GM12878 (cell line): ENCODE data around the gene MDC1. TPM values are rescaled to one million over a fixed set of nuclear protein-coding genes. Genes with fewer than 3 reads are reported as not detected.
A peak's percentile ranks its signal among the peaks of the same experiment; 100 is the strongest.

ENCODE experiments used
- BMI1 ChIP-seq: fragments of 450-650 bp; IDR thresholded peaks from 2 replicates; pipeline ENCODE4 v1.6.1; 2016; ENCODE audit warnings: mild to moderate bottlenecking, moderate library complexity, borderline replicate concordance
- CBFB ChIP-seq: IDR thresholded peaks from 2 replicates; pipeline ENCODE4 v1.6.1; 2016; ENCODE audit warnings: antibody characterized with exemption, low read depth
- CBX3 ChIP-seq: fragments of 200-600 bp; sonication (generic); IDR thresholded peaks from 2 replicates; pipeline ENCODE4 v1.6.1; 2016; ENCODE audit warnings: low read depth, borderline replicate concordance
- CEBPB ChIP-seq, 2 experiments: fragments of 150-350 bp in 1 of 2; IDR thresholded peaks; 2 replicates each; pipeline ENCODE4 v1.6.1; 2012 to 2014; ENCODE audit warnings: low read depth in 2 of 2, low read length in 2 of 2, borderline replicate concordance in 1 of 2, inconsistent platforms in 1 of 2
- HDAC6 ChIP-seq: fragments of 200-600 bp; sonication (generic); IDR thresholded peaks from one replicate; pipeline ENCODE4 v1.8.0; 2017; ENCODE audit warnings: antibody characterized with exemption; ENCODE audit not compliant: unreplicated experiment
- JUNB ChIP-seq: IDR thresholded peaks from 2 replicates; pipeline ENCODE4 v1.6.1; 2016; ENCODE audit warnings: antibody characterized with exemption, mild to moderate bottlenecking
- KAT2A ChIP-seq: conservative IDR thresholded peaks from 2 replicates; pipeline ENCODE4 v1.6.1; 2011; ENCODE audit warnings: low read depth, low read length; ENCODE audit not compliant: control insufficient read depth
- MTA2 ChIP-seq: fragments of 450-650 bp; IDR thresholded peaks from 2 replicates; pipeline ENCODE4 v1.6.1; 2016; ENCODE audit warnings: low read depth, mild to moderate bottlenecking, moderate library complexity
- MYB ChIP-seq: fragments of 150-350 bp; IDR thresholded peaks from 2 replicates; pipeline ENCODE4 v1.6.1; 2014; ENCODE audit warnings: mild to moderate bottlenecking, low read depth, low read length, borderline replicate concordance
- NRF1 ChIP-seq: conservative IDR thresholded peaks from 2 replicates; pipeline ENCODE4 v1.6.1; 2011; ENCODE audit warnings: mild to moderate bottlenecking, low read depth, low read length, improper control_type of control experiment
- POLR2AphosphoS5 ChIP-seq: IDR thresholded peaks from 2 replicates; pipeline ENCODE4 v1.6.1; 2011; ENCODE audit warnings: mild to moderate bottlenecking, low read length, inconsistent platforms
- SP1 ChIP-seq: IDR thresholded peaks from one replicate; pipeline ENCODE4 v1.6.1; 2011; ENCODE audit warnings: low read depth, low read length
- SUZ12 ChIP-seq: fragments of 200-600 bp; sonication (generic); IDR thresholded peaks from one replicate; pipeline ENCODE4 v1.6.1; 2018; ENCODE audit warnings: antibody characterized with exemption, mild to moderate bottlenecking; ENCODE audit not compliant: unreplicated experiment
- TAF1 ChIP-seq: IDR thresholded peaks from 2 replicates; pipeline ENCODE4 v1.6.1; 2011; ENCODE audit warnings: mild to moderate bottlenecking, low read depth, low read length, borderline replicate concordance
- TARDBP ChIP-seq: IDR thresholded peaks from 2 replicates; pipeline ENCODE4 v1.6.1; 2016; ENCODE audit warnings: borderline replicate concordance
- WRNIP1 ChIP-seq: IDR thresholded peaks from 2 replicates; pipeline ENCODE4 v1.6.1; 2011; ENCODE audit warnings: low read depth, low read length, improper control_type of control experiment, borderline replicate concordance
- polyA plus RNA-seq, 11 experiments: library from polyadenylated mRNA; depleted of rRNA in 4 of 11; unstranded in 6 of 11; stranded (reverse) in 5 of 11; fragments of >200 nt; fragmentation: Nextera tagmentation in 4 of 11; fragmentation: Illumina TruSeq in 1 of 11; extraction: Ambion mirVana in 4 of 11; extraction: Trizol in 1 of 11; gene quantifications; 1 replicate in 1 of 11; 2 replicates in 10 of 11; pipeline versions ENCODE4 v1.2.1 to v1.2.3, GENCODE V29; 2011 to 2016; ENCODE audit warnings: inconsistent platforms in 2 of 11, missing spikeins in 2 of 11, low read depth in 1 of 11
- total RNA-seq, 4 experiments: library from RNA; depleted of rRNA in 3 of 4; stranded (reverse); fragments of >200 nt in 3 of 4; fragmentation: Illumina TruSeq in 1 of 4; extraction: Trizol in 1 of 4; gene quantifications; 2 replicates each; pipeline versions ENCODE4 v1.2.1 to v1.2.3, GENCODE V29; 2013 to 2021
- TF ChIP-seq, protein P1 (sequence below): fragments of 450-650 bp; formaldehyde crosslinking; IDR thresholded peaks from 2 replicates; pipeline ENCODE4 v1.4.0; 2020; ENCODE audit warnings: mild to moderate bottlenecking, moderate library complexity
- TF ChIP-seq, protein P2 (sequence below), 3 experiments: IDR thresholded peaks in 2 of 3; conservative IDR thresholded peaks in 1 of 3; 2 replicates each; pipeline ENCODE4 v1.5.1; 2011; ENCODE audit warnings: low read depth in 3 of 3, low read length in 3 of 3, mild to moderate bottlenecking in 3 of 3, control low read depth in 2 of 3, moderate library complexity in 2 of 3, inconsistent platforms in 1 of 3, mixed read lengths in 1 of 3; ENCODE audit not compliant: control insufficient read depth in 2 of 3, insufficient read depth in 1 of 3; ENCODE audit errors: extremely low read depth in 1 of 3
- TF ChIP-seq, protein P3 (sequence below): IDR thresholded peaks from 2 replicates; pipeline ENCODE4 v1.6.1; 2011; ENCODE audit warnings: low read depth, mild to moderate bottlenecking, low read length, moderate library complexity, borderline replicate concordance; ENCODE audit errors: extremely low read depth
- TF ChIP-seq, protein P4 (sequence below): IDR thresholded peaks from 2 replicates; pipeline ENCODE4 v1.6.1; 2012; ENCODE audit warnings: low read length, inconsistent platforms
- TF ChIP-seq, protein P5 (sequence below): fragments of 450-650 bp; IDR thresholded peaks from 2 replicates; pipeline ENCODE4 v1.6.1; 2017; ENCODE audit warnings: borderline replicate concordance

The MDC1 gene
- total and polyA plus RNA-seq, 10 of the 15 experiments (the other 5 are each of a cell fraction or from before 2014, with no cell fraction given): 5.1 to 62.5 (median 22.4) TPM

DNA sequence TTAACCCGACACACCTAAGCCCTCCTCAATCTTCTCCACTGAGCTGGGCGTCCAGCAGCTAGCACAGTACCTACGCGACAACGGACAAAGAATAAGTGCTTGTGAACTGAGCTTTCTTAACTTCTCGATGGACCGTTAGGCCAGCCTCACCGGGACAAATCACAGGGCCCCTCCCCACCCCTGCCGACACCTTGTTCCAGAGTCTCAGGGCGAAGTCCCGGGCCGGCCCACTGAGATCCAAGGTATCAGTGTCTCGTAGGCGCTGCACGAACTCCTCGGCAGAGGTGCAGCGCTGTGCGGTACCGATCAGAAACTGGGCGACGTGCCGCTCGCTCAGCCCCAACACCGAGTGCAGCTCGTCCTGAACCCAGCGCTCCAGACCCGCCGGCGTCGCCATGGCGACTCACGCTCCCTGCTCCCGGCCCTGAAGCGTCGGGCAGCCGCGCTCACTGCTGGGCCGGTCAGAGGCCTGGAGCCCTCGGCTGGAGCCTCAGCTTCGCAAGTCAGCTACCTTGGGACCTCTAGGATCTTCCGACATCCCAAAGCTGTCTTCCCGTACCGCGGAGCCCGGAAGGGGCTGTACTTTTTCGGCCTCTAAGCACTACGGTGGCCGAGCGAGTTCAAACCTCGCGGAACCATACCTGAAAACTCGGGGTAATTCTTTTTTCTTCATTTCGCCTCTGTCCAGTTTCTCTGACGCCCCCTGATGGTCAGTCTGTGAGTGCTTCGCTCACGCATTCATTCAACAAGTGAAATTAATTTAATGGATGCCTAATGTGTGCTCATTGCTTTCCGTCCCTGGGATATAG, 44.4 kb downstream of the MDC1 start, which contains the start of gene DHX16 (continued):
- TF ChIP-seq, protein P1, sequence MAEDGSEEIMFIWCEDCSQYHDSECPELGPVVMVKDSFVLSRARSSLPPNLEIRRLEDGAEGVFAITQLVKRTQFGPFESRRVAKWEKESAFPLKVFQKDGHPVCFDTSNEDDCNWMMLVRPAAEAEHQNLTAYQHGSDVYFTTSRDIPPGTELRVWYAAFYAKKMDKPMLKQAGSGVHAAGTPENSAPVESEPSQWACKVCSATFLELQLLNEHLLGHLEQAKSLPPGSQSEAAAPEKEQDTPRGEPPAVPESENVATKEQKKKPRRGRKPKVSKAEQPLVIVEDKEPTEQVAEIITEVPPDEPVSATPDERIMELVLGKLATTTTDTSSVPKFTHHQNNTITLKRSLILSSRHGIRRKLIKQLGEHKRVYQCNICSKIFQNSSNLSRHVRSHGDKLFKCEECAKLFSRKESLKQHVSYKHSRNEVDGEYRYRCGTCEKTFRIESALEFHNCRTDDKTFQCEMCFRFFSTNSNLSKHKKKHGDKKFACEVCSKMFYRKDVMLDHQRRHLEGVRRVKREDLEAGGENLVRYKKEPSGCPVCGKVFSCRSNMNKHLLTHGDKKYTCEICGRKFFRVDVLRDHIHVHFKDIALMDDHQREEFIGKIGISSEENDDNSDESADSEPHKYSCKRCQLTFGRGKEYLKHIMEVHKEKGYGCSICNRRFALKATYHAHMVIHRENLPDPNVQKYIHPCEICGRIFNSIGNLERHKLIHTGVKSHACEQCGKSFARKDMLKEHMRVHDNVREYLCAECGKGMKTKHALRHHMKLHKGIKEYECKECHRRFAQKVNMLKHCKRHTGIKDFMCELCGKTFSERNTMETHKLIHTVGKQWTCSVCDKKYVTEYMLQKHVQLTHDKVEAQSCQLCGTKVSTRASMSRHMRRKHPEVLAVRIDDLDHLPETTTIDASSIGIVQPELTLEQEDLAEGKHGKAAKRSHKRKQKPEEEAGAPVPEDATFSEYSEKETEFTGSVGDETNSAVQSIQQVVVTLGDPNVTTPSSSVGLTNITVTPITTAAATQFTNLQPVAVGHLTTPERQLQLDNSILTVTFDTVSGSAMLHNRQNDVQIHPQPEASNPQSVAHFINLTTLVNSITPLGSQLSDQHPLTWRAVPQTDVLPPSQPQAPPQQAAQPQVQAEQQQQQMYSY (CRISPR knock-in tag): no peak
- TF ChIP-seq MYB (no peak), HDAC6 (no peak), TARDBP (no peak), BMI1 (peak; percentile 82), TAF1 (no peak), MTA2 (no peak), KAT2A (no peak), NRF1 (no peak), SUZ12 (no peak), POLR2AphosphoS5 (peak; percentile 74), CBX3 (no peak), SP1 (peak; percentile 10), CBFB (peak; percentile 81; the same call in 1 of the 2 replicates), JUNB (no peak), CEBPB (IDR thresholded peaks at IDR 0.05; ENCODE audit: borderline replicate concordance in 1 of 2, low read depth in 2 of 2, low read length in 2 of 2) (no peak), WRNIP1 (no peak)
- TF ChIP-seq, protein P2, sequence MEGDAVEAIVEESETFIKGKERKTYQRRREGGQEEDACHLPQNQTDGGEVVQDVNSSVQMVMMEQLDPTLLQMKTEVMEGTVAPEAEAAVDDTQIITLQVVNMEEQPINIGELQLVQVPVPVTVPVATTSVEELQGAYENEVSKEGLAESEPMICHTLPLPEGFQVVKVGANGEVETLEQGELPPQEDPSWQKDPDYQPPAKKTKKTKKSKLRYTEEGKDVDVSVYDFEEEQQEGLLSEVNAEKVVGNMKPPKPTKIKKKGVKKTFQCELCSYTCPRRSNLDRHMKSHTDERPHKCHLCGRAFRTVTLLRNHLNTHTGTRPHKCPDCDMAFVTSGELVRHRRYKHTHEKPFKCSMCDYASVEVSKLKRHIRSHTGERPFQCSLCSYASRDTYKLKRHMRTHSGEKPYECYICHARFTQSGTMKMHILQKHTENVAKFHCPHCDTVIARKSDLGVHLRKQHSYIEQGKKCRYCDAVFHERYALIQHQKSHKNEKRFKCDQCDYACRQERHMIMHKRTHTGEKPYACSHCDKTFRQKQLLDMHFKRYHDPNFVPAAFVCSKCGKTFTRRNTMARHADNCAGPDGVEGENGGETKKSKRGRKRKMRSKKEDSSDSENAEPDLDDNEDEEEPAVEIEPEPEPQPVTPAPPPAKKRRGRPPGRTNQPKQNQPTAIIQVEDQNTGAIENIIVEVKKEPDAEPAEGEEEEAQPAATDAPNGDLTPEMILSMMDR (IDR thresholded peaks at IDR 0.05 in 2 of 3, conservative IDR thresholded peaks at IDR 0.05 in 1 of 3; ENCODE audit: control insufficient read depth in 2 of 3, extremely low read depth in 1 of 3, insufficient read depth in 1 of 3, low read depth in 3 of 3, low read length in 3 of 3): peak; percentile 77 to 93 (median 88); a peak in 5 of 6 replicates
- TF ChIP-seq, protein P3, sequence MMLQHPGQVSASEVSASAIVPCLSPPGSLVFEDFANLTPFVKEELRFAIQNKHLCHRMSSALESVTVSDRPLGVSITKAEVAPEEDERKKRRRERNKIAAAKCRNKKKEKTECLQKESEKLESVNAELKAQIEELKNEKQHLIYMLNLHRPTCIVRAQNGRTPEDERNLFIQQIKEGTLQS: no peak
- TF ChIP-seq, protein P4, sequence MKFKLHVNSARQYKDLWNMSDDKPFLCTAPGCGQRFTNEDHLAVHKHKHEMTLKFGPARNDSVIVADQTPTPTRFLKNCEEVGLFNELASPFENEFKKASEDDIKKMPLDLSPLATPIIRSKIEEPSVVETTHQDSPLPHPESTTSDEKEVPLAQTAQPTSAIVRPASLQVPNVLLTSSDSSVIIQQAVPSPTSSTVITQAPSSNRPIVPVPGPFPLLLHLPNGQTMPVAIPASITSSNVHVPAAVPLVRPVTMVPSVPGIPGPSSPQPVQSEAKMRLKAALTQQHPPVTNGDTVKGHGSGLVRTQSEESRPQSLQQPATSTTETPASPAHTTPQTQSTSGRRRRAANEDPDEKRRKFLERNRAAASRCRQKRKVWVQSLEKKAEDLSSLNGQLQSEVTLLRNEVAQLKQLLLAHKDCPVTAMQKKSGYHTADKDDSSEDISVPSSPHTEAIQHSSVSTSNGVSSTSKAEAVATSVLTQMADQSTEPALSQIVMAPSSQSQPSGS: peak; percentile 51; the same call in 1 of the 2 replicates
- TF ChIP-seq, protein P5, sequence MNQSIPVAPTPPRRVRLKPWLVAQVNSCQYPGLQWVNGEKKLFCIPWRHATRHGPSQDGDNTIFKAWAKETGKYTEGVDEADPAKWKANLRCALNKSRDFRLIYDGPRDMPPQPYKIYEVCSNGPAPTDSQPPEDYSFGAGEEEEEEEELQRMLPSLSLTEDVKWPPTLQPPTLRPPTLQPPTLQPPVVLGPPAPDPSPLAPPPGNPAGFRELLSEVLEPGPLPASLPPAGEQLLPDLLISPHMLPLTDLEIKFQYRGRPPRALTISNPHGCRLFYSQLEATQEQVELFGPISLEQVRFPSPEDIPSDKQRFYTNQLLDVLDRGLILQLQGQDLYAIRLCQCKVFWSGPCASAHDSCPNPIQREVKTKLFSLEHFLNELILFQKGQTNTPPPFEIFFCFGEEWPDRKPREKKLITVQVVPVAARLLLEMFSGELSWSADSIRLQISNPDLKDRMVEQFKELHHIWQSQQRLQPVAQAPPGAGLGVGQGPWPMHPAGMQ: no peak
